Neuron (in vitro differentiated cells): Measurements from ENCODE around the gene PCDH9.

ENCODE experiments used
- H2AFZ ChIP-seq: one replicate; pipeline ENCODE4 v1.6.1; 2013; ENCODE audit warnings: low read depth, mild to moderate bottlenecking, inconsistent platforms, low read length, moderate library complexity
- H3K27me3 ChIP-seq: one replicate; pipeline ENCODE4 v1.6.1; 2013; ENCODE audit warnings: low read length; ENCODE audit not compliant: insufficient read depth
- H3K36me3 ChIP-seq: one replicate; pipeline ENCODE4 v1.6.1; 2013; ENCODE audit warnings: low read length; ENCODE audit not compliant: insufficient read depth
- H3K4me1 ChIP-seq: one replicate; pipeline ENCODE4 v1.6.1; 2013; ENCODE audit warnings: low read length; ENCODE audit not compliant: insufficient read depth
- H3K4me3 ChIP-seq: 2 replicates; pipeline ENCODE4 v1.5.1; 2013; ENCODE audit warnings: mild to moderate bottlenecking, low read length, moderate library complexity
- H3K9me3 ChIP-seq: one replicate; pipeline ENCODE4 v1.6.1; 2013; ENCODE audit warnings: low read length

Gene PCDH9

DNA sequence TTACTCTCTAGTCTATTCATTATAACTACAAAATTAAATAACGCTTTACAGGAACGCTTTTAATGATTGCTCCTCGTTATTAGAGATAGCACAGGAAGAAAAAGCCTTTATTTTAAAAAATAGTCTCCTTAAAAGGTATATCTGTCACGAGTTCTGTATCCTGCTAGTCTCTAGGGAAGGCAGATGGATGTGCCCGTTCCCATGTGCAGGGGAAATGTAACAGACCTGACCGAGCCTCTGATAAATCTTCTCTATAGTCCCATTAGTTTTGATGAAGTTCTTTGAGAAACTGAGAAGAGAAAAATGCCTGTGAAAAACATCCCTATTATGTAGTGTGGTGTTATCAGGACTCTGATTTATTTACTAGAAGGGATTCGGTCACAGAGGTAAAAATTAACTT lies 226.4 kb downstream of the PCDH9 start:
- H3K27me3 ChIP-seq, result no peaks in the 10 kb centered on the region
- H3K36me3 ChIP-seq, result no peaks in the 10 kb centered on the region
- no peaks in the 10 kb centered on the region for H3K9me3 ChIP-seq
- H3K4me3 ChIP-seq, result no peak overlapping the region
- H3K4me1 ChIP-seq, result no peaks in the 10 kb centered on the region
- no peak overlapping the region for H2AFZ ChIP-seq

DNA sequence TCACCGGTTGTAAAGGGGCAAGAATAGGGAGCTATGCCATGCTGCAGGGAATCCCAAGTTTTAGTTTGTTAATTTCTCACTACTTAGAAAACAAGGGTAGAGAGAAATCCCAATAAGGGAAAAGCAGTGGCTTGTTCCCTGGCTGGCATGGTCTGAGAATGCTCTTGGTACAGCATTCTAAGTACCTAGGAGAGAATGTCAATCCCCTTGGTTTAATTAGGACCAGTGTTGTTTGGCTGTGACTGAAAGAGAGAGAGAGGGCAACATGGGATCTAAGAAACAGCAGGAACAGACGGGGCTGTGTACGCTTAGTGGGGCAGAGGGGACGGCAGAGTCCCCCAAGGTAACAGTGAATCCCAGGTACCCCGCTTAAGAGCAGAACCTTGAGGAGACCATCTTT lies 228.8 kb downstream of the PCDH9 start:
- Histone ChIP-seq H3K4me3 (no peak overlapping the region), H3K36me3 (no peaks in the 10 kb centered on the region), H3K27me3 (no peaks in the 10 kb centered on the region), H3K9me3 (no peaks in the 10 kb centered on the region), H2AFZ (no peak overlapping the region), H3K4me1 (no peaks in the 10 kb centered on the region)

DNA sequence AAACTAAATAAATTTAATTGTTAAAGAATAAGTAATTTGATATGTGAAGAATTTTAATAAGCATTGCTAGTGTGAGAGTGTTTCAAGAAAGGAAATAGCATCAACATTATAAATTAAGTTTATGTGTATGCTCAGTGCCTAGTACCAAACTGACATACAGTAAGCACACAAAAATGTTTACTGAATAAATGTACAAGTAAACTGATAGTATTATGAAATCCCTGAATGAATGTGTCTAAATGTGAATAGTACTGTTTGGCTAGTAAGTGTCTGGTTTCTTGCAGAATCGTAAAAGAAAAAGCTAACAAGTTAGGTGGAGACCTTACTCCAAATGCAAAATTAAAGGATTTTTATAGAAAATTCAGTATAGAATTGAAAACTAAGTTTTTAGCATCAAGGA lies 233.6 kb downstream of the PCDH9 start:
- Histone ChIP-seq H2AFZ (no peak overlapping the region), H3K9me3 (no peaks in the 10 kb centered on the region), H3K27me3 (no peaks in the 10 kb centered on the region), H3K4me3 (no peak overlapping the region), H3K36me3 (no peaks in the 10 kb centered on the region), H3K4me1 (no peaks in the 10 kb centered on the region)

DNA sequence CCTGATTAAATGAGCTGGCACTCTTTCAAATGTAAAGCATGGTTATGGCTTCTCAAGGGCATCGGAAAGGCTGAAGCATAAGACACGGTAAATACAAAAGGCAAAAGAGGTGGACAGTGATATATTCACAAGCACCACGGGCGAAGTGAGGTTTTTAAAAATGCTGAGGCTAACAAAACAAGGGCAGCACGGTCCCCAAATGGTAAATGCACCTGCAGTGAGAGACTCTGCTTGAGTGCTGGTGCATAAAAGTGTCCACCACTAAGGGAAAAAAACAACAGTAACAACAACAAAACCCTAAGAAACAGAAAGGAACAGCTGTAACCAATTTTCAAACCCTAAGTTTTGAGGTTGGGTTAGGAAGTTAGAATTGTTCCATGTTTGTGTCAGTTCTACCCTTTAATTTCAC lies 234.9 kb downstream of the PCDH9 start:
- Histone ChIP-seq H2AFZ (no peak overlapping the region), H3K36me3 (no peaks in the 10 kb centered on the region), H3K27me3 (no peaks in the 10 kb centered on the region), H3K4me3 (no peak overlapping the region), H3K4me1 (no peaks in the 10 kb centered on the region), H3K9me3 (no peaks in the 10 kb centered on the region)

DNA sequence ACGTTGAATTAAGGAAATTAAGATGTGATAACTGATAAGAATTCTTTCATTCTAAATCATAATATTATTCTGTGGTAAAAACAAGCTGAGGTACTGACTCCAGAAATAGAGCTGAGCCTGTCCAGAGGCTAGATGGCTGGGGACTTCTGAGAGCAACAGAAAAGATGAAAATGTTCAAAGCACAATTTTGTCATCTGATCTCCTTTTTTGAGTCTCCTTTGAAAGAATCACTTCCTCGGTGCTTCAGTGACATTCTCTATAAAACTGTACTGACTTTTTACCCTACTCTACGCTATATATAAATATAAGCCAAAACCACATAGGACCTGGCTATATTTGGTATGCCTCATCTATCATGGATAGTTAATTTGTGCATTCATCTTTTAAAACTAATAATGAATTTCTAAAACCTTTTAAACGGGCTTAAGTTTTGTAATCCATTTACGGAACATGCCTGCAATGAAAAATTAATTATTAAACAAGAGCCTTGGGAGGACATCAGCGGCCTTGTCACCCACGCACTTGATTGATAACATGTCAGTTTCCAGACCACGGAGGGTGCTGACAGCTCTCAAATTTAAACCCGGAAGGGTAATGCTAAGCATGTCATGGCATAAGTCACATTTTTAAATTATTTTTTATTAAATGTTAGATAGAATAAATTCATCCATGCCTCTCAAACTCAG lies 235.5 kb downstream of the PCDH9 start:
- Histone ChIP-seq H2AFZ (no peak overlapping the region), H3K4me3 (no peak overlapping the region), H3K27me3 (no peaks in the 10 kb centered on the region), H3K36me3 (no peaks in the 10 kb centered on the region), H3K4me1 (no peaks in the 10 kb centered on the region), H3K9me3 (no peaks in the 10 kb centered on the region)

DNA sequence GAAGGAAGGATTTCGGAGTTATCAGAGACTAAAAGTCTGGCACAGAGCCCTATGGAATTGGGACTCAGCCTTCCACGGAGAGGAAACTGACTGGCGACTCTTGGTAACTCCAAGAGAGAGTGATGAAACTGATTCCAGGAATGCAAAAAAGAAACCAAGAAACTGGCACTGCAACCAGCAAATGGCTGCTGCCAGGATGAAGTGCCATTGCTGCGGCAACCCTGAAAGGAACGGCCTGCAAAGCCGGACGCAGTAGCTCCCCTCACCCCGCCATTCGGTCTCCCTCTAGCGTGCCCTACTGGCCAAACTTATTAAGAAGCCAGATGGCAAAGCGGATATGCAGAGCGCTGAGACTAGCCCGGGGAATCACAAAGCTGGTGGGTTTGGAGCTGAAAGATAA lies 236.0 kb downstream of the PCDH9 start:
- Histone ChIP-seq H3K36me3 (no peaks in the 10 kb centered on the region), H3K27me3 (no peaks in the 10 kb centered on the region), H3K4me3 (no peak overlapping the region), H2AFZ (no peak overlapping the region), H3K4me1 (no peaks in the 10 kb centered on the region), H3K9me3 (no peaks in the 10 kb centered on the region)

DNA sequence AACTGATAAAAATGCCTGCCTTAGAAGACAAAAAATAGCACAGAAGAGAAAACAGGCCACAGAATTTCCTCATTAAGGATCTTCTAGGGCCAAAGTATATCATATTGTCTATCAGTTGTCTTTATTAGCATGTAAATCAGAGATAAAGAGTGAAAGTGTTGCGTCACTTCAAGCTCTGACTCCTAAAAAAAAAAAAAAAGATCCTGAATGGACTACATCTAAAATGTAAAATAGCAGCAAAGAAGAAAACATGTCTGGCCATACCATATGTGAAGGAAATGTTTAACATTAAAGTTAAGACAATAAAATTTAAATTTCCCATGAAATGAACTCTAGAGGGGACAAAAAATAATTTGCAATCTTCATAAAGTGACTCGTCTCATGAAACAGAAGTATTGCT lies 237.4 kb downstream of the PCDH9 start:
- Histone ChIP-seq H3K27me3 (no peaks in the 10 kb centered on the region), H3K4me3 (no peak overlapping the region), H2AFZ (no peak overlapping the region), H3K36me3 (no peaks in the 10 kb centered on the region), H3K4me1 (no peaks in the 10 kb centered on the region), H3K9me3 (no peaks in the 10 kb centered on the region)

DNA sequence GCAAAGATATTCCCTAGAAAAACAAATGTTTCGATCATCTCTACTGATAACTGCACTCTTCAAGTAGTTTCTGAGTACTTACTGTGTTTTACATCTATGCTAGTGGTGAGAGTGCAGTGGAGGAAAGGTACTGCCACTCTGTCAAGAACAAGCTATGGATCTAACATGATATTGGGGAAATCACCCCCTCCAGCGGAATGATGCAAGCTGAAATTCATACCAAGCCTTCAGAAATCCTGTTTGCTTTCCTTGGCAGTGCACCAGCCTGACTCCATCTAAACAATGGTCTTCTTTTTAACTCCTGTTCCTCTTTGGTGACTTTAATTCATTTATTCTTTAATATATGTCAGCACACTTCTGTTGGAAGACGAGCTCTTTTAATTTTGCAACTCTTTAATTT lies 238.0 kb downstream of the PCDH9 start:
- Histone ChIP-seq H3K4me1 (no peaks in the 10 kb centered on the region), H3K4me3 (no peak overlapping the region), H3K27me3 (no peaks in the 10 kb centered on the region), H2AFZ (no peak overlapping the region), H3K36me3 (no peaks in the 10 kb centered on the region), H3K9me3 (no peaks in the 10 kb centered on the region)

DNA sequence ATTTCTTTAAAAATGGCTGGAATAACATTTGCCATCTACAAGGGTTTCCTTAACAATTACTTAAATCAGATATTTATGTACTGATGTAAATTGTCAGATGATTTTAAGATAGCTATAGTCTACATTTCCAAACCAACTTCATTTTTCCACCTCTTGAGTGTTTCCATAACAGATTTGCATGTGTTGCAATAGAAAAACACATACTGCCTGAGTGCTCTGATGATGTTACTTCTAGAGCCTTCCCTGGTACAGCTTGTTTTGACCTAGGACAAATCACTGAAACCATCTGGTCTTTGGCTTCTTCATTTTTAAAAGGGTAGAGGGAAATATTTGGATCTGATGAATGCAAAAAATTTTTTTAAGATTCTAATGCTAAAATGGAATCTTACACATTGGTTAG lies 245.9 kb downstream of the PCDH9 start:
- H3K36me3 ChIP-seq, result no peaks in the 10 kb centered on the region
- H3K27me3 ChIP-seq, result no peaks in the 10 kb centered on the region
- H3K4me3 ChIP-seq, result no peak overlapping the region
- H3K9me3 ChIP-seq, result no peaks in the 10 kb centered on the region
- no peaks in the 10 kb centered on the region for H3K4me1 ChIP-seq
- no peak overlapping the region for H2AFZ ChIP-seq

DNA sequence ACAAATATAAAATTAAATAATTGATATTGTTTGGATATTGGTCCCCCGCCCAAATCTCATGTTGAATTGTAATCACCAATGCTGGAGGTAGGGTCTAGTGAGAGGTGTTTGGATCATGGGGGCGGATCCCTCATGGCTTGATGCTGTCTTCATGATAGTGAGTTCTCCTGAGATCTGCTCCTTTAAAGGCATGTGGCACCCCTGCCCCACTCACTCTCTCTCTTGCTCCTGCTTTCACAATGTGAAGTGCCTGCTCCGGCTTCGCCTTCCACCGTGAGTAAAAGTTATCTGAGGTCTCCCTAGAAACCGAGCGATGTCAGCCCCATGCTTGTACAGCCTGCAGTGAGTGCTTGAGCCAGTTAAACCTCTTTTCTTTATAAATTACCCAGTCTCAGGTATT lies 248.2 kb downstream of the PCDH9 start:
- Histone ChIP-seq H3K4me1 (no peaks in the 10 kb centered on the region), H3K27me3 (no peaks in the 10 kb centered on the region), H2AFZ (no peak overlapping the region), H3K36me3 (no peaks in the 10 kb centered on the region), H3K9me3 (no peaks in the 10 kb centered on the region), H3K4me3 (no peak overlapping the region)

DNA sequence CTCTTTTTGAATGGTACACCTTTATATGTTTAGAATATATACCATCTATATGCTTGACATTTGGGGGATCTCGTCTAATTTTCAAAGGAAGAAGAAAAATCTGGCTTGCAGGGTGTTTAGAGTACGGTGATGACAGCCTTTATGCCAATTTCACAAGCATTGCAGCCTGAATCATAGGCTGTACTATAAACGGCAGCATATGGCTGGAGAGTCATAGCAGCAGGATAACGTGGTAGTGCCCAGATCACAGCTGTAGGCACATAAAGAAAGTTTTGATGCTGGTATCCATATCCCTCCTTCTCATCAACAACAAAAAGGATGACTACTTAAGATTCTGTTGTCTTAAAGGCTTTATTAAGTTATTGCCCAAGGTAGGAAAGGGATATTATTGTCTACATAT lies 253.0 kb downstream of the PCDH9 start:
- H3K27me3 ChIP-seq, result no peaks in the 10 kb centered on the region
- H3K4me3 ChIP-seq, result no peak overlapping the region
- no peaks in the 10 kb centered on the region for H3K9me3 ChIP-seq
- H3K4me1 ChIP-seq, result no peaks in the 10 kb centered on the region
- H2AFZ ChIP-seq, result no peak overlapping the region
- H3K36me3 ChIP-seq, result no peaks in the 10 kb centered on the region

DNA sequence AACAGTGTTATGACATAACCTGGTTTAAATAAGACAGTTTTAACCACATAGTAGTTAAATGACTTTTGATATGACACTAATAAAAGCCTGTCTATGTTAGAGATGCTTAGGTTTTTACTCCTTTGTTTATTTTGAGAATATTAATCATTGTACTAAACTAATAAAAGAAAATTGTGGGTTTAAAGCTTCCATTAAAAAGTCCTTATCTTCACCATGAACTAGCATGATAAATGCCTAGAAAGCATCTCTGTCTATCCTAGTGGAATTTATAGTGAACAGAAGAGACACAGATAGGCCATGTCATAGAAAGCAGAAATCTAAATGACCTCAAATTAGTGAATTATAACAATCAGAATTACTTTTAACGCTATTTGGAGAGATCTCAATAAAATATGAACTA lies 255.2 kb downstream of the PCDH9 start:
- no peak overlapping the region for H3K4me3 ChIP-seq
- no peak overlapping the region for H2AFZ ChIP-seq
- no peaks in the 10 kb centered on the region for H3K4me1 ChIP-seq
- no peaks in the 10 kb centered on the region for H3K9me3 ChIP-seq
- no peaks in the 10 kb centered on the region for H3K27me3 ChIP-seq
- no peaks in the 10 kb centered on the region for H3K36me3 ChIP-seq

DNA sequence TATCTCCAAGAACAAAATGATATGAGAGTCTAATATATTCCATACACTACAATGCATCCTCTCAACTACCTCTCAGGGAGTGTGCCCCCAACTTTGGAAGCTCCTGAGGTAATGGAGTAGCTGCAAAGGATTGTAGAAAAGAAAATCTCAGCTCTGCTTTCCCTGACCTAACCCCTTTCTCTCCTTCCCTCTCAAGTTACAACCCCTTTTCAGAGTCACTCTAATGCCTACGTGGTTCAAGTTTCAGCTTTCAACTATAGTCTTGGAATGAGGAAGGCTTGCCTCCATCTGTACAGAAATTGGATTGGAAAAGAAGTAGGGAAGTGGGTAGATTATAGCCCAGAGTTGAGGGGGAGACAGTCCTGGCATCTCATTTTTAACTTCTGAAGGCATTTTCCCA lies 256.0 kb downstream of the PCDH9 start:
- H3K27me3 ChIP-seq, result no peaks in the 10 kb centered on the region
- H3K4me1 ChIP-seq, result no peaks in the 10 kb centered on the region
- no peaks in the 10 kb centered on the region for H3K9me3 ChIP-seq
- H3K36me3 ChIP-seq, result no peaks in the 10 kb centered on the region
- no peak overlapping the region for H3K4me3 ChIP-seq
- no peak overlapping the region for H2AFZ ChIP-seq

DNA sequence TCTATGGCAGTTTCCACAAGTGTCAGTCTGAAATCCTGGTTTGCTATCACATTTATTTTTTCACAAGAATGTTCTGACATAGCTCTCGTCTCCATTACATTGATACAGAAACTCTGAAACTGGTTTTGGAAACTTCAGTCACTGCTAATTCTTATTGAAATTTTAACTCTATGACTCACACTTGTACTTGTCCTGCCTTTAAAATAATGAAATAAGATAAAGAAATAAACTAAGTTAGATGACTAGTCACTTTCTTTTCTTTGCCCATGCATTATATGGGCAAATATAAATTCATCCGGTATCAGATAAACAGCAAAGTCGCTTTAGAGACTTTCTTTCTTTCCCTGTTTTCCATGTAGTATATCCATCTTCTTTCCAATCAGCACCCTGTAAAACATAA lies 257.5 kb downstream of the PCDH9 start:
- H3K4me1 ChIP-seq, result no peaks in the 10 kb centered on the region
- H3K4me3 ChIP-seq, result no peak overlapping the region
- no peaks in the 10 kb centered on the region for H3K36me3 ChIP-seq
- no peaks in the 10 kb centered on the region for H3K27me3 ChIP-seq
- H2AFZ ChIP-seq, result no peak overlapping the region
- no peaks in the 10 kb centered on the region for H3K9me3 ChIP-seq
